ENCODE results near the gene GRID1.

The GRID1 gene

GRCh38 chr10:86339226-86339865 lies 27.2 kb downstream of the GRID1 start:
- H3K27ac Mint-ChIP-seq: no peak overlapping the region
- intact Hi-C loops (cut with micrococcal nuclease): no loop called here
- no peaks in the 10 kb centered on the region for H3K36me3 Mint-ChIP-seq (ENCODE audit: low read depth)
- no peaks in the 10 kb centered on the region for H3K9me3 Mint-ChIP-seq
- H3K27me3 Mint-ChIP-seq: peaks cover 9% of the 10 kb centered on the region
- no peak overlapping the region for H3K4me3 Mint-ChIP-seq
- no peaks in the 10 kb centered on the region for H3K4me1 Mint-ChIP-seq (ENCODE audit: low read depth)

- no peaks in the 10 kb centered on the region for H3K9me3 Mint-ChIP-seq
- intact Hi-C loops (cut with micrococcal nuclease): no loop called here
- H3K4me1 Mint-ChIP-seq (ENCODE audit: low read depth): no peaks in the 10 kb centered on the region
- no peak overlapping the region for H3K27ac Mint-ChIP-seq
- no peaks in the 10 kb centered on the region for H3K36me3 Mint-ChIP-seq (ENCODE audit: low read depth)
- peaks cover 18% of the 10 kb centered on the region for H3K27me3 Mint-ChIP-seq
- H3K4me3 Mint-ChIP-seq: no peak overlapping the region
These were observed 29.4 kb downstream of the GRID1 start for GRCh38 chr10:86337121-86337601.

GRCh38 chr10:86336341-86336740 lies 30.3 kb downstream of the GRID1 start:
- no peaks in the 10 kb centered on the region for H3K4me1 Mint-ChIP-seq (ENCODE audit: low read depth)
- H3K9me3 Mint-ChIP-seq: no peaks in the 10 kb centered on the region
- H3K27ac Mint-ChIP-seq: no peak overlapping the region
- intact Hi-C loops (cut with micrococcal nuclease): no loop called here
- peaks cover 18% of the 10 kb centered on the region for H3K27me3 Mint-ChIP-seq
- no peaks in the 10 kb centered on the region for H3K36me3 Mint-ChIP-seq (ENCODE audit: low read depth)
- no peak overlapping the region for H3K4me3 Mint-ChIP-seq

GRCh38 chr10:86335831-86336230 lies 30.8 kb downstream of the GRID1 start:
- H3K9me3 Mint-ChIP-seq: no peaks in the 10 kb centered on the region
- H3K4me1 Mint-ChIP-seq (ENCODE audit: low read depth): no peaks in the 10 kb centered on the region
- H3K27ac Mint-ChIP-seq: no peak overlapping the region
- intact Hi-C loops (cut with micrococcal nuclease): no loop called here
- H3K36me3 Mint-ChIP-seq (ENCODE audit: low read depth): no peaks in the 10 kb centered on the region
- H3K27me3 Mint-ChIP-seq: peaks cover 18% of the 10 kb centered on the region
- no peak overlapping the region for H3K4me3 Mint-ChIP-seq

- H3K36me3 Mint-ChIP-seq (ENCODE audit: low read depth): no peaks in the 10 kb centered on the region
- H3K27me3 Mint-ChIP-seq: peaks cover 18% of the 10 kb centered on the region
- intact Hi-C loops (cut with micrococcal nuclease): no loop called here
- no peak overlapping the region for H3K27ac Mint-ChIP-seq
- H3K4me3 Mint-ChIP-seq: no peak overlapping the region
- no peaks in the 10 kb centered on the region for H3K9me3 Mint-ChIP-seq
- H3K4me1 Mint-ChIP-seq (ENCODE audit: low read depth): no peaks in the 10 kb centered on the region
These were observed 31.3 kb downstream of the GRID1 start for GRCh38 chr10:86335257-86335656.

GRCh38 chr10:86334488-86335085 lies 32.0 kb downstream of the GRID1 start:
- Mint-ChIP-seq H3K4me3 (no peak overlapping the region), H3K36me3 (ENCODE audit: low read depth) (no peaks in the 10 kb centered on the region), H3K27me3 (peaks cover 18% of the 10 kb centered on the region), H3K27ac (no peak overlapping the region), H3K4me1 (ENCODE audit: low read depth) (no peaks in the 10 kb centered on the region), H3K9me3 (no peaks in the 10 kb centered on the region)
- intact Hi-C loops (cut with micrococcal nuclease): no loop called here

DNA sequence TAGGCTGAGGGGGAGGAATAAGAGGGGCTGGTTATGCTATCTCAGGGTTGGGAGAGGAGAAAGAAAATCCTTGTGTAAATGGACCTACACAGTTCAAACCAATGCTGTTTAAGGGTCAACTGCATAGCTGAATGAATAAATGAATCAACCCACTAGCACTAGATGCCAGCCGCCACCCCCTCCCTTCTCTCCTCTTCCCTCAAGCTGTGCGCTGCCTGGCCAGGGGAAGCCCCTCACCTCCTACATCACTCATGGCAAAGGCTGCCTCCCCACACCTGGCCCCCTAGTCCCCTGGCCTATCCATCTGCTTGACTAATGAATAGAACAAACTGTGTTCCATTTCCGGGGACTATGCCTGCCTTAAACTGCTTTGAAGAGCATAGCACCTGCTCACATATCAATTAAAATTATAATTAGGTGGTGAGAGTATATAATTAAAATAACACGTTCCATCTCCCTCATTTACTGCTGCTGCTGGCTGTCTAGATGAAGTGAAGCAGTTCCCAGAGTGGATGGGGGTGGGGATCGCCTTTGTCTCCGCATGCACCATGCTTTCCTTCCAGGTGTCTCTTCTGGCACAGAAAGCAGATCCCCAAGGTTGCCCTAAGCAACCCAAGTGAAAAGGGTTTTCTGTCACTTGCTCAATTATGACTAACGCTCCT lies 32.6 kb downstream of the GRID1 start:
- no peaks in the 10 kb centered on the region for H3K4me1 Mint-ChIP-seq (ENCODE audit: low read depth)
- no peak overlapping the region for H3K4me3 Mint-ChIP-seq
- H3K27ac Mint-ChIP-seq: no peak overlapping the region
- intact Hi-C loops (cut with micrococcal nuclease): no loop called here
- no peaks in the 10 kb centered on the region for H3K36me3 Mint-ChIP-seq (ENCODE audit: low read depth)
- peaks cover 18% of the 10 kb centered on the region for H3K27me3 Mint-ChIP-seq
- H3K9me3 Mint-ChIP-seq: no peaks in the 10 kb centered on the region

- Mint-ChIP-seq H3K4me3 (no peak overlapping the region), H3K27me3 (peaks cover 18% of the 10 kb centered on the region), H3K36me3 (ENCODE audit: low read depth) (no peaks in the 10 kb centered on the region), H3K27ac (no peak overlapping the region), H3K9me3 (no peaks in the 10 kb centered on the region), H3K4me1 (ENCODE audit: low read depth) (no peaks in the 10 kb centered on the region)
- intact Hi-C loops (cut with micrococcal nuclease): no loop called here
These were observed 34.7 kb downstream of the GRID1 start for GRCh38 chr10:86331861-86332260.

DNA sequence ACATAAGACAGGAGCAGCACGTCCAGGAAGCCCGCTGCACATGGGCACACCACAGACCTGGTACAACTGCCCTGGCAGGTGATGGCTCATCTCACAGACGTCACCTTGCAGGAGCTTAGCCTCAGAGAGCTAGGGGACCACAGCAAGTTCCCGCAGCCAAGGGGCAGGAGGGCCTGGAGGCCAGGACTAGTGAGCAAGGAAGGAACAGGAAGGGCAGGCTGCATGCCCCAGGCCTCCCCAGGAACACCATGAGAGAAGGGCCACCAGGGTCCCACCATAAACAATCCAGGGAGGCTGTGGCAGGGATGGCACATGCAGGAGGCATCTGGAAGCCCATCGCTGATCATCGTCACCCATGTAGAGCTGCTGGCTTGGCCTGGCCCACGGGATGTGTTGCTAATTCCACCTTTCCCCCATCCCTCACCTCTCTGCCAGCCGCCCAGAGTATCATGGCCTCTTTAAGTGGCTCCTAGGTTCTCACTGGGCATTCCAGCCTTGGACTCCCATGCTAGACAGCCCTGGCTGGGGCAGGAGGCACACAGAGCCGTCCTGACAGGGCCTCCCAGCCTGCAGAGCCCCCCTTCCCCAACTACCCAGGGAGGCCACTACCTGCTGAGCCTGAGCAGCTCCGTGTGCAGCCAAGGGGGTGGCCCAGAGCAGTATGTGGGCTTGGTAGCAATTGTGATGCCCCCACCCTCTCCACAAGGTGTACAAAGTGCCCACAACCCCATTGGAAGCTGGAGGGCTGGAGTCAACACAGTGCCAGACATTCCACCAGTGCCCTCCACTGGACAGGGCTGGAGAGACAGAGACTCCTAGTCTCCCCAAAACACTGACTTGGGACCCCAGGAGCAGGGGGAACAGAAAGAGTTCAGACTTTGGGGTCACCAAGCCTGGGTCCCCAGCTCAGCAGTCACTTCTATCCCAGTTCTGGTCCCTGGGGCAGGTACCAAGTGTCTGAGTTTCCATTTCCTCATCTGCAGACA lies 35.5 kb downstream of the GRID1 start:
- intact Hi-C loops (cut with micrococcal nuclease): no loop called here
- Mint-ChIP-seq H3K4me3 (no peak overlapping the region), H3K27me3 (peaks cover 23% of the 10 kb centered on the region), H3K27ac (no peak overlapping the region), H3K9me3 (no peaks in the 10 kb centered on the region), H3K36me3 (ENCODE audit: low read depth) (no peaks in the 10 kb centered on the region), H3K4me1 (ENCODE audit: low read depth) (no peaks in the 10 kb centered on the region)

DNA sequence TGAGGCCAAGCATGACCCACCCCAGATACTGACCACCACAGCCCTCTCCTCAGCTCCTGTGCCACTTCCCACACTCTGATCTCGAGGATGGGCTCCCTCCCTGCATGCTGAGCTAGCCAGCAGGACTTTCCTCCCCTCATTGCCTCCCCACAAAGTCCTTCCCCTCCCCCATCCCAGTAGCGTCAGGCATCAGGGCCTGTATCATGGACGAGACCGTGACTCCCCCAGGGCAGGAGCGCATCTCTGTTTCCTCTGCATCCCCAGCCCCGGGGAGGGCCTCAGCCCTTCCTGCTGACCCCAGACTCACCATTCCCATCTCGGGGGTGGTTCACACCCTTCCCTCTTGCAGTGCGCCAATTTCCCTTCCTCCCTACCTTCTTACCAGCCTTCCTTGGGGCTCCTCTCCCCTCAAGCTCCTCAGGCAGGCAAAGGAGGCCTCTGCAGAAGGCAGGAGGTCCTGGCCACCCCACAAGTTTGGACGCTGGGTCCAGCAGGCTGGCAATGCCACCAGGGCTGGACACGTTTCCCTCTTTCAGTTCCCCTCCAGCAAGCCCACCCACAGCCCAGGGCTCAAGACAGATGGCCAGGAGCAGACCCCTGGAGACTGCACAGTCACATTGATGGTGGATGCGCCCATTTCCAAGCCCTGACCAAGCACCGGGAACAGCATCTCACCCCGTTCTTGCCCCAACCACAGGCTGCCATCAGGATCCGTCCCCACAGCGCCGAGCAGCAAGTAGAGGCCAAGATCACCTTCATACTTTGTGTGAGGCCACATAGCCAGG lies 36.5 kb downstream of the GRID1 start:
- Mint-ChIP-seq H3K27ac (no peak overlapping the region), H3K4me1 (ENCODE audit: low read depth) (no peaks in the 10 kb centered on the region), H3K36me3 (ENCODE audit: low read depth) (no peaks in the 10 kb centered on the region), H3K27me3 (peaks cover 22% of the 10 kb centered on the region), H3K4me3 (no peak overlapping the region), H3K9me3 (no peaks in the 10 kb centered on the region)
- intact Hi-C loops (cut with micrococcal nuclease): no loop called here

DNA sequence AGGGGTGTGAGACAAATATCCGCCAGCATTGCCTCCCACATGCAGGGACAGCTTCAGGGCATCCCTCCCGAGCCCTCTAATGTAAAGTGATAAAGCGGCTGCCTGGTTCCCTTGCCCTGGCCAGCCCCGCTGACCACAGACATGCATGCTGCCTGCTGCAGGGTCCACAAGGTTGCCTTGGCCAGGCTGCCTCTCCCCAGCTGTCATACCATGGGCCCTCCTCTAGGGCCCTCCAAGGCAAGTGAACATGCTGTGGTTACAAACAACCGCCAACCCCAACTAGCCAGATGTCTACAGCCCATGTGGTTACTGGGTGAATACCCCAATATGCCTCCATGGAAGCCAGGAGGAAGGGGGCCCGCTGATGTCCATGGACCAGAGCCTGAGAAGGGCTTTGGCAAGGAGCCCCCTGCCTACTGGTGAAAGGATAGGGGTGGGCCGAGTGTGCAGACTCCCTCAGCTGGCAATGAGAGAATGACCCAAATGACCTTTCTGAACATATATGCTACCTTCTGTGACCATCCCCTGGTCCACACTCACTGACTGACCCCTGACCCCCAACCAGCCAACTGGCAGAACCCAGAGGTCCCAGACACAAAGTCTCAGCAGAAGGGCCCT lies 37.4 kb downstream of the GRID1 start:
- intact Hi-C loops (cut with micrococcal nuclease): no loop called here
- Mint-ChIP-seq H3K27me3 (peaks cover 19% of the 10 kb centered on the region), H3K36me3 (ENCODE audit: low read depth) (no peaks in the 10 kb centered on the region), H3K4me3 (no peak overlapping the region), H3K4me1 (ENCODE audit: low read depth) (no peaks in the 10 kb centered on the region), H3K27ac (no peak overlapping the region), H3K9me3 (no peaks in the 10 kb centered on the region)

GRCh38 chr10:86327954-86328725 lies 38.5 kb downstream of the GRID1 start:
- Mint-ChIP-seq H3K36me3 (ENCODE audit: low read depth) (no peaks in the 10 kb centered on the region), H3K4me3 (no peak overlapping the region), H3K9me3 (no peaks in the 10 kb centered on the region), H3K27ac (no peak overlapping the region), H3K4me1 (ENCODE audit: low read depth) (no peaks in the 10 kb centered on the region), H3K27me3 (peaks cover 21% of the 10 kb centered on the region)
- intact Hi-C loops (cut with micrococcal nuclease): no loop called here

All from dendritic cell treated with granulocyte-macrophage colony-stimulating factor and Interleukin-4, amounts not matched to agents 40 ng/mL and 50 ng/mL, for 4 days (primary cell).